Osteoblast (primary cell): Measurements from ENCODE around the gene ADAMTS17. TPM values are rescaled to one million over a fixed set of nuclear protein-coding genes. Genes with fewer than 3 reads are reported as not detected.

ENCODE experiments used
- DNase-seq: peaks from one replicate; pipeline ENCODE4 v3.0.0; 2011; ENCODE audit warnings: low spot score, mixed read lengths; ENCODE audit not compliant: insufficient read length; ENCODE audit errors: missing footprints
- H2AFZ ChIP-seq: 2 replicates; pipeline ENCODE4 v1.6.0; 2011; ENCODE audit warnings: mild to moderate bottlenecking, low read length
- H3K27ac ChIP-seq: 2 replicates; pipeline ENCODE4 v1.5.1; 2011; ENCODE audit warnings: mild to moderate bottlenecking, low read depth, low read length, moderate library complexity
- H3K27me3 ChIP-seq: 2 replicates; pipeline ENCODE4 v1.6.0; 2012; ENCODE audit warnings: mild to moderate bottlenecking, control low read depth, inconsistent platforms, low read length, moderate library complexity; ENCODE audit not compliant: insufficient read depth
- H3K36me3 ChIP-seq: 2 replicates; pipeline ENCODE4 v1.5.1; 2011; ENCODE audit warnings: mild to moderate bottlenecking, low read length, control low read depth, moderate library complexity; ENCODE audit not compliant: insufficient read depth
- H3K4me1 ChIP-seq: 2 replicates; pipeline ENCODE4 v1.5.1; 2011; ENCODE audit warnings: mild to moderate bottlenecking, low read length, control low read depth, moderate library complexity; ENCODE audit not compliant: insufficient read depth
- H3K4me2 ChIP-seq: 2 replicates; pipeline ENCODE4 v1.6.0; 2011; ENCODE audit warnings: mild to moderate bottlenecking, low read length; ENCODE audit not compliant: insufficient read depth
- H3K4me3 ChIP-seq: fragments of 200-600 bp; sonication (generic); 3 replicates; pipeline ENCODE4 v1.5.1; 2012; ENCODE audit warnings: mild to moderate bottlenecking, low read length, inconsistent platforms; ENCODE audit not compliant: insufficient read depth
- H3K79me2 ChIP-seq: 2 replicates; pipeline ENCODE4 v1.6.0; 2012; ENCODE audit warnings: mild to moderate bottlenecking, low read length, control low read depth, inconsistent platforms; ENCODE audit not compliant: insufficient read depth
- H3K9me3 ChIP-seq: 2 replicates; pipeline ENCODE4 v1.5.1; 2011; ENCODE audit warnings: low read depth, low read length, control low read depth
- H4K20me1 ChIP-seq: 2 replicates; pipeline ENCODE4 v1.6.0; 2012; ENCODE audit warnings: mild to moderate bottlenecking, low read length, control low read depth; ENCODE audit not compliant: insufficient read depth
- total RNA-seq: library from RNA; depleted of rRNA; stranded (reverse); fragments of >200 nt; gene quantifications from 2 replicates; pipeline ENCODE4 v1.2.3, GENCODE V29; 2012
- TF ChIP-seq, protein P1 (sequence below): IDR thresholded peaks from 2 replicates; pipeline ENCODE4 v1.5.1; 2011; ENCODE audit warnings: mild to moderate bottlenecking, low read depth, low read length, moderate library complexity; ENCODE audit errors: extremely low read depth

Gene ADAMTS17
- total RNA-seq, 1 donor = under 0.01 TPM

DNA sequence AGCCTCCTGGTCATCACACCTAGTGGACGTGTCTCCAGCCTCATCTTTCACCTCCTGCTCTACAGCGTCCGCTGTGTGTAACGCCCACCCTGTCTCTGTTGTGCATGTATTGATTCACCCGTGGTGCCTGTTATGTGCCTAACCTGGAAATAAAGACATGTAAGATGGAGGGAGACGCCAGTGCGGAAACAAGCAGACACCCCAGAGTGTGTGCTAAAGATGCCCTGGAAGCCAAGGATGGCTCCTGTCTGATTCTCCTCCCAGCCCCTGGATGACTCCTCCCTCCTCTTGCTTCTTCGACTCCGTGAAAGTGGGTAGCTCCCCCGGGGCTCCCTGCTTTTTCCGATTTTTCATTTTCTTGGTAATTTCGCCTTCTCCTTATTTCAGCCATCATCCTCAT, 241.8 kb downstream of the ADAMTS17 start:
- H3K4me1 ChIP-seq = no peaks in the 10 kb centered on the region
- H3K27ac ChIP-seq = no peak overlapping the region
- H2AFZ ChIP-seq = no peak overlapping the region
- H3K79me2 ChIP-seq = no peaks in the 10 kb centered on the region
- H3K36me3 ChIP-seq = no peaks in the 10 kb centered on the region
- H4K20me1 ChIP-seq = no peaks in the 10 kb centered on the region
- H3K4me2 ChIP-seq = no peak overlapping the region
- no peaks in the 10 kb centered on the region for H3K9me3 ChIP-seq
- DNase-seq = no peak
- no peak overlapping the region for H3K4me3 ChIP-seq
- TF ChIP-seq, protein P1, sequence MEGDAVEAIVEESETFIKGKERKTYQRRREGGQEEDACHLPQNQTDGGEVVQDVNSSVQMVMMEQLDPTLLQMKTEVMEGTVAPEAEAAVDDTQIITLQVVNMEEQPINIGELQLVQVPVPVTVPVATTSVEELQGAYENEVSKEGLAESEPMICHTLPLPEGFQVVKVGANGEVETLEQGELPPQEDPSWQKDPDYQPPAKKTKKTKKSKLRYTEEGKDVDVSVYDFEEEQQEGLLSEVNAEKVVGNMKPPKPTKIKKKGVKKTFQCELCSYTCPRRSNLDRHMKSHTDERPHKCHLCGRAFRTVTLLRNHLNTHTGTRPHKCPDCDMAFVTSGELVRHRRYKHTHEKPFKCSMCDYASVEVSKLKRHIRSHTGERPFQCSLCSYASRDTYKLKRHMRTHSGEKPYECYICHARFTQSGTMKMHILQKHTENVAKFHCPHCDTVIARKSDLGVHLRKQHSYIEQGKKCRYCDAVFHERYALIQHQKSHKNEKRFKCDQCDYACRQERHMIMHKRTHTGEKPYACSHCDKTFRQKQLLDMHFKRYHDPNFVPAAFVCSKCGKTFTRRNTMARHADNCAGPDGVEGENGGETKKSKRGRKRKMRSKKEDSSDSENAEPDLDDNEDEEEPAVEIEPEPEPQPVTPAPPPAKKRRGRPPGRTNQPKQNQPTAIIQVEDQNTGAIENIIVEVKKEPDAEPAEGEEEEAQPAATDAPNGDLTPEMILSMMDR = no peak
- no peaks in the 10 kb centered on the region for H3K27me3 ChIP-seq

DNA sequence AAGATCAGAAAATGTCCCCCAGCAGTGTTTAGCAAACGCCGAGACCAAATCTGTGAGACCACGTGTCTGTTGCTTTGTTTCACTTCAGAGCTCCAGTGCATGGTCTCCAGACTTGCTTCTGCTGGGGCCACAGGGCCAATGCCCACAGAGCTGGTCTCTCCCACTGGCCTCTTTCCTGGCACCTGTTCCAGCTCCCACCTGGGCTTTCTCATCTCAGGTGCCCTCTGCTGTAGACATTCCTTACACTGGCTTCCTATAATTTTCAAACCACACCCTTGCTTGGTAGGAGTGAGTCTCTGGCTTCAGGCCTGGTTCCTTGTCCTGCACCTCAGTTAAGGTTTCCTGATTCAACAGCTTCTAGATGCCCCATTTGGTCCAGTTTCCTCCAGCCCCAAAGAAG, 243.1 kb downstream of the ADAMTS17 start:
- no peaks in the 10 kb centered on the region for H3K27me3 ChIP-seq
- H3K79me2 ChIP-seq = no peaks in the 10 kb centered on the region
- no peak overlapping the region for H3K27ac ChIP-seq
- TF ChIP-seq, protein P1 = no peak
- no peaks in the 10 kb centered on the region for H4K20me1 ChIP-seq
- H3K36me3 ChIP-seq = no peaks in the 10 kb centered on the region
- peaks cover 5% of the 10 kb centered on the region for H3K4me1 ChIP-seq
- no peaks in the 10 kb centered on the region for H3K9me3 ChIP-seq
- no peak overlapping the region for H3K4me3 ChIP-seq
- H3K4me2 ChIP-seq = no peak overlapping the region
- no peak overlapping the region for H2AFZ ChIP-seq
- DNase-seq = no peak

DNA sequence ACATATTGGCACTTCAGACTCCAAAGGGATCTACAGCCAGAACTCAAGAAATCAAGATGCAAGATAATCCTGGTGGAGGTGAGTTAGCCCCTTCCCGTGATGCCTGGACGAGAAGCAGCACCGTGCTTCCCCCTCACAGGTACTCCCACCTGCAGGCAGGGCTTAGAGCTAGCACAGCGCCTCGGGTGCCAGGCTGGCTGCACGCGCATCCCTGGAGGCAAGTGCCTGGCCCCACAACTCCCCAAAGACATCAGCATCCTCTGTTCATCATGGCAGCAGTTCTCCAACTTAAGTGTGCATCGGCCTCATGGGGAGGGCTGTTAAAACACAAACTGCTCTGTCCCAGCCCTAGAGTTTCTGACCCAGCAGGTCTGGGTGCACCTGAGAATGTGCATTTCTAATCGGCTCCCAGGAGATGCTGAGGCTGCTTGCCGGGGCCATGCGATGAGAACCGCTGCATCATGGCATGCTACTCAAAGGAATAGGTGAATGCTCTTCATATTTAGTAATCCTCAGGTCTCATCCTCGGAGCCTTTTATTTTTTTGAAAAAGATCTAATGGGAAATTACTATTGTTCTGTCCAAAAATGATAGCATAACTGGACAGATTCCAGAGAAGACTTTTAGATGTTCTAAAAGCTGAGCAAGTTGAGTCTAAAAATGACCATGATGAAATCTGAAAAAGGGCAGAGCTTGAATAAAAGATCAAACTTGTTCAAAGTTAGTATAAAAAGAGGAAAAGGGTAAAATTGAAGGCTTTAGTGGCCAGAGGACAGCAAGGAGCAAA, 244.2 kb downstream of the ADAMTS17 start:
- no peaks in the 10 kb centered on the region for H3K9me3 ChIP-seq
- H3K4me1 ChIP-seq = peaks cover 9% of the 10 kb centered on the region
- H3K27ac ChIP-seq = no peak overlapping the region
- H4K20me1 ChIP-seq = no peaks in the 10 kb centered on the region
- H3K36me3 ChIP-seq = no peaks in the 10 kb centered on the region
- no peaks in the 10 kb centered on the region for H3K79me2 ChIP-seq
- no peaks in the 10 kb centered on the region for H3K27me3 ChIP-seq
- no peak overlapping the region for H3K4me2 ChIP-seq
- H3K4me3 ChIP-seq = no peak overlapping the region
- H2AFZ ChIP-seq = no peak overlapping the region
- DNase-seq = no peak
- TF ChIP-seq, protein P1 = no peak

DNA sequence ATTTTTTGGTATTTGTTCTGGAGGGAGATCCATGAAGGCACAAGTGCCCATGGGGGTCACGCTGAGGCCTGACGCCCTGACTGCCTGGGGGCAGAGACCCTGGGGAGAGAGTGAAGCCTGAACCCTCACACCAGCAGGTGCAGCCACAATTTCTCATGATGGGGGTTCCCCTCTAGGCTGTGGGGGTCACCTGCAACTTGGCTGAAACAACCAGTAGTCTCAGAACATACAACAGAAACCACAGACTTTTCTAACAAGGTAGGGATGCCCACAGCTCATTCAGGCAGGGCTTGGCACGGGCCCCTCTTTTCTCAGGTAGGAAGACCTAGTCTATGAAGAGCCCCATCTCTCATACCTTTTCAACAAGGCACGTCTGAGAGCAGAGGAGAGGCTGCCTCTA, 245.1 kb downstream of the ADAMTS17 start:
- Histone ChIP-seq H3K27me3 (no peaks in the 10 kb centered on the region), H3K4me3 (no peak overlapping the region), H3K4me2 (no peak overlapping the region), H3K36me3 (no peaks in the 10 kb centered on the region), H3K9me3 (no peaks in the 10 kb centered on the region), H4K20me1 (no peaks in the 10 kb centered on the region), H3K4me1 (peaks cover 9% of the 10 kb centered on the region), H3K27ac (no peak overlapping the region), H3K79me2 (no peaks in the 10 kb centered on the region), H2AFZ (no peak overlapping the region)
- no peak for DNase-seq
- TF ChIP-seq, protein P1 = no peak
